Lower lobe of right lung (tissue), 2 donors: ENCODE data around the gene MAPK4. TPM values are rescaled to one million over a fixed set of nuclear protein-coding genes. Genes with fewer than 3 reads are reported as not detected.

ENCODE experiments used
- ATAC-seq, 2 donors: fragments of 200-7000 bp; cut with Tn5 transposase; one replicate each; pipeline ENCODE4 v1.9.1; 2020 to 2022; ENCODE audit warnings: mild to moderate bottlenecking in 2 of 2, moderate library complexity in 2 of 2
- DNase-seq: peaks from one replicate; pipeline ENCODE4 v3.0.0-alpha.2; 2020
- H3K27ac ChIP-seq: fragments of 200-600 bp; one replicate; pipeline ENCODE4 v1.8.0; 2022
- H3K27me3 ChIP-seq: fragments of 200-600 bp; one replicate; pipeline ENCODE4 v1.8.0; 2022; ENCODE audit warnings: low read depth
- H3K36me3 ChIP-seq: fragments of 200-600 bp; one replicate; pipeline ENCODE4 v1.8.0; 2022; ENCODE audit warnings: mild to moderate bottlenecking
- H3K4me1 ChIP-seq: fragments of 200-600 bp; one replicate; pipeline ENCODE4 v1.8.0; 2022
- H3K4me3 ChIP-seq: fragments of 200-600 bp; one replicate; pipeline ENCODE4 v1.8.0; 2022; ENCODE audit warnings: mild to moderate bottlenecking
- H3K9me3 ChIP-seq: fragments of 200-600 bp; one replicate; pipeline ENCODE4 v1.8.0; 2022
- CTCF ChIP-seq: fragments of 200-600 bp; IDR thresholded peaks from one replicate; pipeline ENCODE4 v1.8.0; 2022; ENCODE audit warnings: antibody characterized with exemption, mild to moderate bottlenecking
- intact Hi-C: fragments of 100-400 bp; cut with DNase I; formaldehyde crosslinking; loops from one replicate; pipeline ENCODE4 v1.11.0; 2022
- total RNA-seq: library from RNA; stranded (reverse); fragmentation: NEBNext Ultra II Directional; extraction: Animal tissue kit (Norgen Biotek cat#: 25700); gene quantifications from one replicate; pipeline ENCODE4 v1.2.1, GENCODE V29; 2021
- donor health status: DM: no; HTN: yes; CAD: no; lungs with severe emphysema.

MAPK4 gene
- total RNA-seq, 1 donor from 2014 or later, result 2.9 TPM

GRCh38 chr18:50579061-50579774, 19.3 kb downstream of the MAPK4 start:
- no peak overlapping the region for H3K27ac ChIP-seq
- no peak overlapping the region for H3K4me3 ChIP-seq
- no peaks in the 10 kb centered on the region for H3K9me3 ChIP-seq
- ATAC-seq, result no peak
- no peaks in the 10 kb centered on the region for H3K36me3 ChIP-seq
- intact Hi-C loops, result no loop called here
- no peaks in the 10 kb centered on the region for H3K4me1 ChIP-seq
- H3K27me3 ChIP-seq, result no peaks in the 10 kb centered on the region
- TF ChIP-seq CTCF, result no peak
- DNase-seq, result no peak

DNA sequence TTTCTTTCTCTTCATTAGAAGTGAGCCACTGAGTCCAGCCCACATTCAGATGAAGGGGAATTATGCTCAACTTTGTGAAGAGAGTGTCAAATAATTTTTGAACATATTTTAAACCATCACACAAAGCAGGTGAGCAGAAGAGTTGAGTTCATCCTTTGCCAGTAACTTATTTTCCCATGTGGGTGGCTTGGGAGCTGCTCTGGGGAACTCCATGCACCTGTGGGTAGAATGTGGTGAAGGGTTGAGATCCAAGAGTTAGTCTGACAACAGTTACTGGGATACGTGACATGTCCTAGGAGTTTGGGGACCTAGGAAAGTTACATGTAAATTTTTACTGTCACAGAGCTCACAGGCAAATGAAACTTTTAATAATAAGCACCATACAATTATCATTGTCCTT, 21.6 kb downstream of the MAPK4 start:
- H3K4me3 ChIP-seq, result no peak overlapping the region
- no peaks in the 10 kb centered on the region for H3K4me1 ChIP-seq
- no peaks in the 10 kb centered on the region for H3K36me3 ChIP-seq
- no peaks in the 10 kb centered on the region for H3K27me3 ChIP-seq
- TF ChIP-seq CTCF, result no peak
- DNase-seq (no peak), ATAC-seq (no peak)
- H3K9me3 ChIP-seq, result no peaks in the 10 kb centered on the region
- intact Hi-C loops, result no loop called here
- no peak overlapping the region for H3K27ac ChIP-seq

DNA sequence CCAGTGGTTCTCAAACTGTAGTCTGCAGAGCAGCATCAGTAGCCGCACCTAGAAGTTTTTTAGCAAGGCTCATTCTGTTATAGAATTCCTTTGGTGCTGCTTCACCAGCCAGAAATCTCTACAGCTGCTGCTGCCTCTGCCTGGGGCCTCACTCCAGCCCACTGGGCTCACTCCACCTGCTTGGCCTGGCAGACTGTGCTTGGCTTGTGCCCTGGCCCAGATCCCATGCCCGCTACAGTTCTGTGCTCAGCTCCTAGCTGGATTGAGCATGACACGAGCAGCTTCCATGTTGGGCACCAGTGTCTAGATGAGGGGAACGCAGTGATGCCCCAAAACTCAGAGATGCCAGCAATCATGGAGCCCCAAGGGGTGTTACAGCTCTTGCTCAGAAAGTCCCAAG, 22.6 kb downstream of the MAPK4 start:
- ATAC-seq (no peak), DNase-seq (no peak)
- Histone ChIP-seq H3K4me3 (no peak overlapping the region), H3K4me1 (no peaks in the 10 kb centered on the region), H3K9me3 (no peaks in the 10 kb centered on the region), H3K27me3 (no peaks in the 10 kb centered on the region), H3K36me3 (no peaks in the 10 kb centered on the region), H3K27ac (no peak overlapping the region)
- intact Hi-C loops, result no loop called here
- no peak for TF ChIP-seq CTCF

DNA sequence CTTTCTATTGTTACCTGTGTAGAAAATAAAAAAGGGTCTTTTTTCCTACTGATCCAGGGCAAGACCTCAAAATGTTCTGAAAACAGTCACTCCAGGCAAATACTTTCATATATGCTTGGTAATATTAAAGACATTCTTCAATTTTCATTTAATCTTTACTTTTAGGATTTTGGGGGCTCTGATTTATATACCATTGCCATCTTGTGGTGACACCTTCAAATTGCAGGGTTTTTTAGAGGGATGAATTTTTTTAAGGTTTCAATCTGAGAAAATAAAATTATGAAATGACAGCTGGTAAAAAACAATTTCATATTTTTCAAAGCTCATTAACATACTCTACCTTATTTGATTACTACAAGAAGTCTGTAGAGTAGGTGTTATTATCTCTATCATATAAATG, 26.8 kb downstream of the MAPK4 start:
- ATAC-seq (no peak), DNase-seq (no peak)
- no peaks in the 10 kb centered on the region for H3K36me3 ChIP-seq
- intact Hi-C loops, result no loop called here
- H3K9me3 ChIP-seq, result no peaks in the 10 kb centered on the region
- TF ChIP-seq CTCF, result peak; percentile 15
- no peak overlapping the region for H3K27ac ChIP-seq
- no peaks in the 10 kb centered on the region for H3K4me1 ChIP-seq
- no peak overlapping the region for H3K4me3 ChIP-seq
- no peaks in the 10 kb centered on the region for H3K27me3 ChIP-seq

- Histone ChIP-seq H3K27me3 (no peaks in the 10 kb centered on the region), H3K36me3 (no peaks in the 10 kb centered on the region), H3K9me3 (no peaks in the 10 kb centered on the region), H3K4me1 (no peaks in the 10 kb centered on the region), H3K27ac (no peak overlapping the region), H3K4me3 (no peak overlapping the region)
- intact Hi-C loops, result no loop called here
- DNase-seq (no peak), ATAC-seq (no peak)
- no peak for TF ChIP-seq CTCF
Measured at GRCh38 chr18:50590593-50590992, 30.7 kb downstream of the MAPK4 start.
